HepG2 (cell line): ENCODE results near the gene LRRC25. TPM values are rescaled to one million over a fixed set of nuclear protein-coding genes. Genes with fewer than 3 reads are reported as not detected.

Experiments
- ARHGAP35 ChIP-seq: sonication (generic); formaldehyde crosslinking; IDR thresholded peaks from 2 replicates; pipeline ENCODE4 v1.9.0; 2022; ENCODE audit warnings: mild to moderate bottlenecking, inconsistent platforms, moderate library complexity, missing genetic modification reagents, borderline replicate concordance
- DMAP1 ChIP-seq: IDR thresholded peaks from 2 replicates; pipeline ENCODE4 v1.6.1; 2016
- RBFOX2 ChIP-seq: fragments of 200-400 bp; formaldehyde crosslinking; IDR thresholded peaks from 2 replicates; pipeline ENCODE4 v1.6.1; 2017; ENCODE audit warnings: low read depth, mild to moderate bottlenecking, low read length
- SP1 ChIP-seq, 2 experiments: fragments of 450-650 bp in 1 of 2; sonication (generic) in 1 of 2; formaldehyde crosslinking in 1 of 2; IDR thresholded peaks; 2 replicates each; pipeline versions ENCODE4 v1.4.0 to v1.6.1; 2016 to 2020; ENCODE audit warnings: missing genetic modification reagents in 1 of 2
- ZSCAN31 ChIP-seq: sonication (generic); formaldehyde crosslinking; IDR thresholded peaks from 2 replicates; pipeline ENCODE4 v1.5.0; 2020; ENCODE audit warnings: low read depth, mild to moderate bottlenecking, missing genetic modification reagents
- polyA plus RNA-seq, 8 experiments: library from polyadenylated mRNA; depleted of rRNA in 3 of 8; stranded (reverse) in 7 of 8; unstranded in 1 of 8; fragments of >200 nt; fragmentation: Illumina TruSeq in 4 of 8; extraction: Trizol in 4 of 8; gene quantifications; 2 replicates each; pipeline versions ENCODE4 v1.2.1 to v1.2.3, GENCODE V29; 2011 to 2016; ENCODE audit warnings: low read depth in 4 of 8, missing spikeins in 1 of 8, mixed read lengths in 1 of 8; ENCODE audit not compliant: insufficient read depth in 1 of 8
- total RNA-seq, 5 experiments: library from RNA; depleted of rRNA; stranded (reverse); fragments of >200 nt; fragmentation: Illumina TruSeq; extraction: Trizol; gene quantifications; 2 replicates each; pipeline ENCODE4 v1.2.3, GENCODE V29; 2016; ENCODE audit warnings: low read depth in 1 of 5
- TF ChIP-seq, protein P1 (sequence below): sonication (generic); formaldehyde crosslinking; IDR thresholded peaks from 2 replicates; pipeline ENCODE4 v1.4.0; 2020; ENCODE audit warnings: missing genetic modification reagents, borderline replicate concordance
- TF ChIP-seq, protein P2 (sequence below): sonication (generic); formaldehyde crosslinking; IDR thresholded peaks from 2 replicates; pipeline ENCODE4 v1.4.0; 2020; ENCODE audit warnings: missing genetic modification reagents
- TF ChIP-seq, protein P3 (sequence below): sonication (generic); formaldehyde crosslinking; IDR thresholded peaks from 2 replicates; pipeline ENCODE4 v1.5.0; 2020; ENCODE audit warnings: missing genetic modification reagents, mild to moderate bottlenecking, borderline replicate concordance

LRRC25 gene
- total and polyA plus RNA-seq, 2 of the 13 experiments (the other 11 are each of a cell fraction or from before 2014, with no cell fraction given) = 0.13 to 0.53 TPM

DNA sequence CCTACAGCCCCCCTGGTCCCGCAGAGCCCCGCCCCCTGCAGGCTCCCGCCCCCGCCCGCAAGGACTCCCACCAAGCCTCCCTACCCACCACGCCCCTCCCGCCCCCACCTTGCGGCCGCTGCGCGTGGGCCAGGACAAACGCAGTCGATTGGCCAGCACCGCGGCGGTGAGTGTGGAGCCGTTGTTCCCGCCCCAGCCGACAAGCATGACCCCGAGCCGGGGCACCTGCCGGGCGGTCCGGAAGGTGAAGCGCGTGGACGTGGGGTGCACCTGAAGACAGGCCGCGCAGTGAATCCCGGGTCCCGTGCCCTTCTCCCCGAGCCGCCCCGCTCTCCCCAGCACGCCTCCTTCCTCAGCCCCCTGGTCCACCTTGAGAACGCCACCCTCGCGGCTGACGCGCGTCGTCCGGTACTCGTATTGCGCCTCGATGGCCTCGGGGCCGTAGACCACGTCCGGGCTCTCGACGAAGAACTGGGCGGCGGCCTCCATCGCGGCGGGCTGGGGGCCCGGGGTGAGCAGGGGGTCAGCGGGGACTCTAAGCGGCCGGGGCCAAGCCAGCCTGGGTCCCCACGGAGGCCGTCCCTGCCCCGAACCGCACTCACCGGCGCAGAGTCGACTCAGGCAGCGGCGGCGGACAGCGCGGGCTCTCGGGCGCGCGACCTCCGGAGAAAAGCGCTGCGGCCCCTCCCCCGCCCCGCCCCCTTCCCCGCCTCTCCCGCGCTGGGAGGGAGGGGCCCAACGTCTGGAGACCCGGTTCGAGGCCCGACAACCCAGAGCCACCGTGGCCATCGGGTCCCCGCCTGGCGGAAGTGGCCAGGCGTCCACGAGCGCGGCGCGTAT lies 40.3 kb upstream of the LRRC25 start, which contains the start of gene ISYNA1 (continued):
- TF ChIP-seq, protein P1, sequence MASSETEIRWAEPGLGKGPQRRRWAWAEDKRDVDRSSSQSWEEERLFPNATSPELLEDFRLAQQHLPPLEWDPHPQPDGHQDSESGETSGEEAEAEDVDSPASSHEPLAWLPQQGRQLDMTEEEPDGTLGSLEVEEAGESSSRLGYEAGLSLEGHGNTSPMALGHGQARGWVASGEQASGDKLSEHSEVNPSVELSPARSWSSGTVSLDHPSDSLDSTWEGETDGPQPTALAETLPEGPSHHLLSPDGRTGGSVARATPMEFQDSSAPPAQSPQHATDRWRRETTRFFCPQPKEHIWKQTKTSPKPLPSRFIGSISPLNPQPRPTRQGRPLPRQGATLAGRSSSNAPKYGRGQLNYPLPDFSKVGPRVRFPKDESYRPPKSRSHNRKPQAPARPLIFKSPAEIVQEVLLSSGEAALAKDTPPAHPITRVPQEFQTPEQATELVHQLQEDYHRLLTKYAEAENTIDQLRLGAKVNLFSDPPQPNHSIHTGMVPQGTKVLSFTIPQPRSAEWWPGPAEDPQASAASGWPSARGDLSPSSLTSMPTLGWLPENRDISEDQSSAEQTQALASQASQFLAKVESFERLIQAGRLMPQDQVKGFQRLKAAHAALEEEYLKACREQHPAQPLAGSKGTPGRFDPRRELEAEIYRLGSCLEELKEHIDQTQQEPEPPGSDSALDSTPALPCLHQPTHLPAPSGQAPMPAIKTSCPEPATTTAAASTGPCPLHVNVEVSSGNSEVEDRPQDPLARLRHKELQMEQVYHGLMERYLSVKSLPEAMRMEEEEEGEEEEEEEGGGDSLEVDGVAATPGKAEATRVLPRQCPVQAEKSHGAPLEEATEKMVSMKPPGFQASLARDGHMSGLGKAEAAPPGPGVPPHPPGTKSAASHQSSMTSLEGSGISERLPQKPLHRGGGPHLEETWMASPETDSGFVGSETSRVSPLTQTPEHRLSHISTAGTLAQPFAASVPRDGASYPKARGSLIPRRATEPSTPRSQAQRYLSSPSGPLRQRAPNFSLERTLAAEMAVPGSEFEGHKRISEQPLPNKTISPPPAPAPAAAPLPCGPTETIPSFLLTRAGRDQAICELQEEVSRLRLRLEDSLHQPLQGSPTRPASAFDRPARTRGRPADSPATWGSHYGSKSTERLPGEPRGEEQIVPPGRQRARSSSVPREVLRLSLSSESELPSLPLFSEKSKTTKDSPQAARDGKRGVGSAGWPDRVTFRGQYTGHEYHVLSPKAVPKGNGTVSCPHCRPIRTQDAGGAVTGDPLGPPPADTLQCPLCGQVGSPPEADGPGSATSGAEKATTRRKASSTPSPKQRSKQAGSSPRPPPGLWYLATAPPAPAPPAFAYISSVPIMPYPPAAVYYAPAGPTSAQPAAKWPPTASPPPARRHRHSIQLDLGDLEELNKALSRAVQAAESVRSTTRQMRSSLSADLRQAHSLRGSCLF (CRISPR knock-in tag) = no peak
- TF ChIP-seq ZSCAN31 (CRISPR knock-in tag) (peak; percentile 17; the same call in 1 of the 2 replicates), ARHGAP35 (CRISPR knock-in tag) (0 out of 2 replicates have a peak, but pooled peaks have one; percentile 69), RBFOX2 (peak; percentile 45; the same call in 1 of the 2 replicates), SP1 (IDR thresholded peaks at IDR 0.05) (no peak), SP1 (CRISPR knock-in tag; IDR thresholded peaks at IDR 0.05) (peak; percentile 56; the same call in 1 of the 2 replicates), DMAP1 (CRISPR knock-in tag) (0 out of 2 replicates have a peak, but pooled peaks have one; percentile 12)
- TF ChIP-seq, protein P2, sequence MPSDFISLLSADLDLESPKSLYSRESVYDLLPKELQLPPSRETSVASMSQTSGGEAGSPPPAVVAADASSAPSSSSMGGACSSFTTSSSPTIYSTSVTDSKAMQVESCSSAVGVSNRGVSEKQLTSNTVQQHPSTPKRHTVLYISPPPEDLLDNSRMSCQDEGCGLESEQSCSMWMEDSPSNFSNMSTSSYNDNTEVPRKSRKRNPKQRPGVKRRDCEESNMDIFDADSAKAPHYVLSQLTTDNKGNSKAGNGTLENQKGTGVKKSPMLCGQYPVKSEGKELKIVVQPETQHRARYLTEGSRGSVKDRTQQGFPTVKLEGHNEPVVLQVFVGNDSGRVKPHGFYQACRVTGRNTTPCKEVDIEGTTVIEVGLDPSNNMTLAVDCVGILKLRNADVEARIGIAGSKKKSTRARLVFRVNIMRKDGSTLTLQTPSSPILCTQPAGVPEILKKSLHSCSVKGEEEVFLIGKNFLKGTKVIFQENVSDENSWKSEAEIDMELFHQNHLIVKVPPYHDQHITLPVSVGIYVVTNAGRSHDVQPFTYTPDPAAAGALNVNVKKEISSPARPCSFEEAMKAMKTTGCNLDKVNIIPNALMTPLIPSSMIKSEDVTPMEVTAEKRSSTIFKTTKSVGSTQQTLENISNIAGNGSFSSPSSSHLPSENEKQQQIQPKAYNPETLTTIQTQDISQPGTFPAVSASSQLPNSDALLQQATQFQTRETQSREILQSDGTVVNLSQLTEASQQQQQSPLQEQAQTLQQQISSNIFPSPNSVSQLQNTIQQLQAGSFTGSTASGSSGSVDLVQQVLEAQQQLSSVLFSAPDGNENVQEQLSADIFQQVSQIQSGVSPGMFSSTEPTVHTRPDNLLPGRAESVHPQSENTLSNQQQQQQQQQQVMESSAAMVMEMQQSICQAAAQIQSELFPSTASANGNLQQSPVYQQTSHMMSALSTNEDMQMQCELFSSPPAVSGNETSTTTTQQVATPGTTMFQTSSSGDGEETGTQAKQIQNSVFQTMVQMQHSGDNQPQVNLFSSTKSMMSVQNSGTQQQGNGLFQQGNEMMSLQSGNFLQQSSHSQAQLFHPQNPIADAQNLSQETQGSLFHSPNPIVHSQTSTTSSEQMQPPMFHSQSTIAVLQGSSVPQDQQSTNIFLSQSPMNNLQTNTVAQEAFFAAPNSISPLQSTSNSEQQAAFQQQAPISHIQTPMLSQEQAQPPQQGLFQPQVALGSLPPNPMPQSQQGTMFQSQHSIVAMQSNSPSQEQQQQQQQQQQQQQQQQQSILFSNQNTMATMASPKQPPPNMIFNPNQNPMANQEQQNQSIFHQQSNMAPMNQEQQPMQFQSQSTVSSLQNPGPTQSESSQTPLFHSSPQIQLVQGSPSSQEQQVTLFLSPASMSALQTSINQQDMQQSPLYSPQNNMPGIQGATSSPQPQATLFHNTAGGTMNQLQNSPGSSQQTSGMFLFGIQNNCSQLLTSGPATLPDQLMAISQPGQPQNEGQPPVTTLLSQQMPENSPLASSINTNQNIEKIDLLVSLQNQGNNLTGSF = peak; percentile 62; the same call in 1 of the 2 replicates
- TF ChIP-seq, protein P3, sequence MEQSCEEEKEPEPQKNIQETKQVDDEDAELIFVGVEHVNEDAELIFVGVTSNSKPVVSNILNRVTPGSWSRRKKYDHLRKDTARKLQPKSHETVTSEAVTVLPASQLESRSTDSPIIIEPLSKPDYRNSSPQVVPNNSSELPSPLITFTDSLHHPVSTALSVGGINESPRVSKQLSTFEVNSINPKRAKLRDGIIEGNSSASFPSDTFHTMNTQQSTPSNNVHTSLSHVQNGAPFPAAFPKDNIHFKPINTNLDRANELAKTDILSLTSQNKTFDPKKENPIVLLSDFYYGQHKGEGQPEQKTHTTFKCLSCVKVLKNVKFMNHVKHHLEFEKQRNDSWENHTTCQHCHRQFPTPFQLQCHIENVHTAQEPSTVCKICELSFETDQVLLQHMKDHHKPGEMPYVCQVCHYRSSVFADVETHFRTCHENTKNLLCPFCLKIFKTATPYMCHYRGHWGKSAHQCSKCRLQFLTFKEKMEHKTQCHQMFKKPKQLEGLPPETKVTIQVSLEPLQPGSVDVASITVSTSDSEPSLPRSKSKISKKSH (CRISPR knock-in tag) = peak; percentile 33; the same call in 1 of the 2 replicates
